ENCODE results near the gene PPP1R37. TPM values are rescaled to one million over a fixed set of nuclear protein-coding genes. Genes with fewer than 3 reads are reported as not detected.

PPP1R37 gene
- total RNA-seq, 1 donor from 2014 or later: 19.3 TPM

DNA sequence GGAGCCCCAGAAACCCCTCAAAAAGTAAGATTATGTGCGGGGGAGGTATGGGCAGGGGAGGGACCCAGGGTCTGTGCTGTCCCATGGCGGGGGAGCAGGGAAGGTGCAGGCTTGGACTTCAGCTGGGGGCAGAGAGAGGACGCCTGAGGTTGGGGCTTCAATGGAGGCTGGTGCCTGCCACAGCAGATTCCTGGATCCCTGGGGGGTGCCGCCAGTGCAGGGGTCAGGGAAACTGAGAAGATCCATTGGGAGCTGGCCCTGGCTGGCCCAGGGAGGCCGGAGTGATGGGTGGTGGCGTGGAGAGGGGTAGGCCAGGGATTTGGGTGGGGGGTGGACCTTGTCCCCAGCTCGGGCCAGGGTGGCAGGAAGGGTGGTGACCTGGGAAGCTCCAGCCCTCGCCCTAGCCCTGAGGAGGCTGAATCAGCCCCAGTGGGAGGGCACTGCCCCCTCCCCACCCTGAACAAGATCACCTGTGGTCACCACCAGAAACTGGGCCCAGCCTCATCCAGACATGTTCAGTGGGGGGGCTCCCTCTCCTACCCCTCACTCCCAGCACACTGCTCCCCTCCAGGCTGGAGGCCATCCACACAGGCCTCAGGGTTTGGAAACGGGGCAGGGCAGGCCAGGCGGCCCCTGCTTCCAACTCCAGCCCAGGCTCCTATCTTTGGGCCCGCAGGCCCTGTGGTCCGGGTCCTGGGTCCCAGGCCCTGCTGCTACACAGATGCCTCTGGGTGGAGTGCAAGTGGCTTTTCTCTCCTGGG, 66.4 kb downstream of the PPP1R37 start:
- DNase-seq (ENCODE audit: low spot score) (no peak), ATAC-seq (no peak)
- intact Hi-C loops (cut with DNase I): no loop called here

DNA sequence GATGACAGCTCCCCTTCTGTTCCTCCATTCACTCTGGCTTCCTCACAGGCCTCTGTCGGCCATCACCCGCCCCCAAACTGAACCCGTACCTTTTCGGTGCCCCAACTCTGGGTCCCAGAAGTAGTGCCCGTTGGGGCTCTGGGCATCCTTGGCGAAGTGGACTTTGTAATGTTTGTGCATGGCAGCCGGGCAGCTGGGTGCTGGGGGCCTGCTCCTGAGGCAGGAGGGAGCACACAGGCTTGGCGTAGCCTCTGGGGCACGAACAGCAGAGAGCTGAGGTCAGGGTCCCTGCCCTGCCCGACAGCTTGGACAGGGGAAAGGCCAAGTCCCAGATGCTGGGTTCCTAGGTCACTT, 67.0 kb downstream of the PPP1R37 start:
- DNase-seq (ENCODE audit: low spot score) (no peak), ATAC-seq (no peak)
- intact Hi-C loops (cut with DNase I): no loop called here

DNA sequence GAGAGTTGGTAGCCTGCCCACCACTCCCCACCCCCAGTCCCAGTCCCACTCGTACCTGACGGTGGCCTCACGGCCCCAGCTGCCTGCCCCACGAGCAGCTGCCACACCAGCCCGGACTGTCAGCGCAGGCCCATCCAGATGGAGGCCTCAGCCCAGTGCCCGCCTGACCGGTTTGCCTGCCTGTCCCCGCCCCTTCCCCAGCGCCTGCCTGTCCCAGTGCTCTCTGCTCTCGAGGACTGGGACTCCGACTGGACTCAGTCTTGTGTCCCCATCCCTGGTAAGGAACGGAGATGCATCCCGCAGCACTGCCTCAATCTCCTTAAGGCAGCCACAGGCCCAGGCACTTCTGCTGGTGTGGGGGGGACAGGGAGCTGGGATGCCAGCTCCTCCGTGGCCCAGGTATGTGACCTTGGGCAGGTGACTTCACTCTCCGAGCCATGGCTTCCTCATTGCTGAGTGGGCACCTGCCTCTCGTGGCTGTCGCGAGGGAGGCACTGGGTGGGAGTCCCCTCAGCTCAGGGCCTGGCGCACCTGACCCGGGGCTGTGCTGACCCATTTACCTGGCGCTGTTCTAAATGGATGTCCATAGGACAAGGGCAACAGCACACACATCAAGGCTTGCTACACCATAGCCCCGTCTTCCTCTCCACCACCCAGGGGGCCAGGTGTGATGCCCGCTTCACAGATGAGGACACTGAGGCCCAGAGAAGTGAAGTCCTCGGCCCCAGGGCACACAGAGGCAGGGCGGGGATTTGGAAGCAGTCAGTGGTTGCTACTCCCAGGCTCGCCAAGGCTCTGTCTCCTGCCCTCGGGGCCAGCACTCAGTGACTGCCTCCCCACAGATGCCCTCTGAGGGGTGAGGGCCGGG, 68.1 kb downstream of the PPP1R37 start, which contains the start of gene NKPD1:
NKPD1 (minus strand) TSS at position 113 of the 868 bp plus-strand sequence. CDS start 832 bp downstream, outside the sequence.
- intact Hi-C loops (cut with DNase I): no loop called here
- DNase-seq (ENCODE audit: low spot score) (no peak), ATAC-seq (no peak)

DNA sequence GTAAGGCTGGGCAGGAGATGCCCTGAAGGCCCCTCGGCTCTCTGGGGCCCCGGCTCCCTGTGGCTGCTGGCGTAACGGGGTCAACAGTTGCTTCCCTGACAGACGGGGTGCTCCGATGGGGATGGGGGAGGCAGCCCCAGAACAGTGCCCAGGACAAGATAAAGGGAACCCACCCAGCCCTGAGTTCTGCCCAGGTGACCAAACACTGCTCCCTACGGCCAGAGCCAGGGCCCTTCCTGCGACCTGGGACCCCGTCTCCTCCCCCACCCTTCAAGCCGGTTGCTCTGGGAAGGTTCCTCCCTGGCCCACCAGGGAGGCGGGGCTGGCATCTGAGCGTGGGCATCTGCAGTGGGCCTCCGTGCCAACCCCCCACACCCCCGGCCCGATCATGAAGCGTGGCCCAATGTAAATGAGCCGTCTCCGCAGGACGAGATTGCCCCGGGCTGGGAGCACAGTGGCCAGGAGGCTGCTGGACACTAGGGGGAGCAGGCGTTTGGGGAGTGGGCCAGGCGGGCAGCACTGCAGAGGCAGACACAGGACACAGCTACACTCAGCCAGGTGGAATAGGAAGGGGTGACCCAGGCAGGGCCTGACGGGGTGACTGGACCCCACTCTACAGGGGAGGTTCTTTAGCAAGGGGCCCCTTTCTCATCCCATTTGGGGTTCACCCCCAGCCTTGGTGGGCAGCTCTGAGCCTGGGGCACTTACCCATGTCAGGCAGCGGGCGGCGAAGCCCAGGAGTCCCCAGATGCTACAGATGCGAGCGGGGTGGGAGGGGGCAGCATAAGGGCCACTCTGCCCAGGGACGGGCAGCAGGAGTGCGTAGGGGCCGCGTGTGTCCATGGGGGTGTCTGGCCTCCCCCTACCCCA, 69.0 kb downstream of the PPP1R37 start:
- DNase-seq (ENCODE audit: low spot score) (no peak), ATAC-seq (peak; percentile 53)
- intact Hi-C loops (cut with DNase I): no loop called here

DNA sequence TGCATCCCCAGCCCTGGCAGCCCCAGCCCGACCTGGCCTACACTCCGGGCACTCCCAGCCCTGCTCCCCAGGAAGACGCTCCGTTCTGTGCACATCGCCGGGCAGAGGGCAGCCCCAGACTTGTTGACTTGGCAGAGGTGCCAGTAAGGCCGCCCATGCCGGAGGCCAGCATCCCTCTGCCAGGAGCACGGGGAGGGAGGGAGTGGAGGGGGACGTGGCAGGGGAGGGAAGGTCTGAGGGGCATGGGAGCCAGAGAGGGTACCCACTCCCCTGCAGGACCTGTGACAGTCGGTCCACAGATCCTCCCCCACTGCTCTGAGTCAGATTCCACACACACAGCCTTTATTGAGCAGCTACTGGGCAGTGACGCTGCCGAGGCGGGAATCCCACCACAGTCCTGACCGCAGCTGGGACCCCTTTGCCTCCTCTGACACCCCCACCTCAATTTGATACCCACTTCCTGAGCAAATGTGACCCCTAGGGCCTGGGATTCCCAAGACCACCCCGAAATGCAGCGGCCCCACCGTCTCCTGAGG, 69.7 kb downstream of the PPP1R37 start:
- no peak for DNase-seq (ENCODE audit: low spot score)
- ATAC-seq: no peak
- intact Hi-C loops (cut with DNase I): no loop called here

DNA sequence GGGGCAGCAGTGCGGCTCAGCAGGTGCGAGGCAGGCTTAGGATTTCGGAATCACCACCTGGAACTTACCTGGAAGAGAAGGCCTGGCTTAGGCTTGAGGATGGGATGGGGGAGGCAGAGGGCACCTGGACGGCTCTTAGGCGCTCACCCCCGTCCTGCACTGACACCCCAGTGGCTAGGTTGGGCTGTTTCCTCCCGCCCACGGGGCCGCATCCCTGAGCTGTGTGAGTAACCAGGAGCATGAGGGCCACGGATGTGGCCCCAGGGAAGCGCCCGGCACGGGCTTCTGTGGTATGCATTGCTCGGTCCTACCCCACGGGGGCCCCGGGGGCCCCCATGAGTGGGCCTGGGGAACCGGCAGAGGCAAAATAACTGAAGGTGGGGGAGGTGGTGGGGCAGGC, 70.2 kb downstream of the PPP1R37 start:
- DNase-seq (ENCODE audit: low spot score) (no peak), ATAC-seq (no peak)
- intact Hi-C loops (cut with DNase I): no loop called here

DNA sequence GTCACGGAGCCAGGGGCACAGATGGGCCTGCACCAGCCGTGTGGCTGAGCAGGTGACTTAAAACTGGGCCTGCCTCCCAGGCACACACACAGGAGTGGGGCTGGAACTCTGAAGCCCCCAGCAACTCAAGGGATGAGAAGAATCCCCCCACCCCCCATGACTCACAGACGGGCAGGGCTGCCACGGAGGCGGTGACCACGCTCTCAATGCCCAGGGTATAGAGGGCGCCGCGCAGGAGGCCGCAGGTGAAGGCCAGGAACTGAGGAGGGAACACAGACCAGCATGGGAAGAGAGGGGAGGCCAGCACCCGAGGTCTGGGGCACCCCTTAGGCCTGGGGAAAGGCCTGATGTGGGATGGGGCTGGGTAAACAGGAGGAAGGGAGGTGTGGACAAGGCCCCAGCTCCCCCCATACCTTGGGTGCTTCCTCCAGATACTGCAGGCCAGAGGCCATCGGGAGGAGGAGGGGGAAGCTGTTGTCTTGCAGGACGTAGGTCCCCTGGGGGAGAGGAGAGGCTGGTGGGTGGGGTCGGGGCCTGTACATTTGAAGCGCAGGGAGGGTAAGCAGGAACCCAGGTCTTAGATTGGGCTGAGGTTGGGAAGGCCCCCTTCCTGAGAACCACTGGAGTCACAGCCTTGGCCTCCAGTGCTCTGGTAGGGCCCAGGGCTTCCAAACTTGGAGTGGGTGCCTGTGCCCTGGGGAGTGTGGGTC, 70.9 kb downstream of the PPP1R37 start:
- DNase-seq (ENCODE audit: low spot score) (no peak), ATAC-seq (no peak)
- intact Hi-C loops (cut with DNase I): no loop called here

DNA sequence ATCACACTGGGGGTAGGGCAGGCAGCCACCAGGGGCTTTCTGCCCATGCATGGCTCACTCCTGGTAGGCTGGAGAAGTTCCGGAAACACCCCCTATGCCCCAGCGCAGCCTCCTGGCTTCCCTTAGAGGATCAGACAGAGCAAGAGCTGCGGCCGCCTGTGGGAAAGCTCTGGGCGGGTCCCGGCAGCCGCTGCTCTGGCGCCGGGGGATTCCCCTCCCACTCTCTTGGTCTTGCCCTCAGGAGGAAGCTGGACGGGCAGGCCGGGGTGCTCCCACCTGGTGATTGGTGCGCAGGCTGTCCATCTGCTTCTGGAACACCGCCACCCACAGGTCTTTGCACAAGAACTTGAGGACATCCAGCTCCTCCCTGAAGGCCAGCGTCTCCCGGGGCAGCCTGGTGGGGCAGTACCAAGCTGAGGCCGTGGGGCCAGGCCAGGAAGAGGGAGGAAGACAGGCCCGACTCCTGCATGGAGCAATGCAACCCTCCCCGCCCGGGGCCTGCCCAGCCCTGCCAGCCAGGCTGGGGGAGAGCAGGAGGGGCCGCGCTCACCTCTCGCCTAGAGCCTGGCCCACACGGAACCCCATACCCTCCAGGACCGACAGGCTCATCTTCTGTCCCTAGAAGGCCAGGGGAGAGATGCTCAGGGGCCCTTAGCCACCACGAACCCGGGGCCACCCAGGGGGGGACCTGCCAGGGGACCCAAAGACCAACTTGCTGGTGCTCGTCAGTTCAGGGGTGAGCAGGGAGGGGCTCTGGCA, 71.8 kb downstream of the PPP1R37 start:
- DNase-seq (ENCODE audit: low spot score) (no peak), ATAC-seq (peak; percentile 47)
- intact Hi-C loops (cut with DNase I): no loop called here

DNA sequence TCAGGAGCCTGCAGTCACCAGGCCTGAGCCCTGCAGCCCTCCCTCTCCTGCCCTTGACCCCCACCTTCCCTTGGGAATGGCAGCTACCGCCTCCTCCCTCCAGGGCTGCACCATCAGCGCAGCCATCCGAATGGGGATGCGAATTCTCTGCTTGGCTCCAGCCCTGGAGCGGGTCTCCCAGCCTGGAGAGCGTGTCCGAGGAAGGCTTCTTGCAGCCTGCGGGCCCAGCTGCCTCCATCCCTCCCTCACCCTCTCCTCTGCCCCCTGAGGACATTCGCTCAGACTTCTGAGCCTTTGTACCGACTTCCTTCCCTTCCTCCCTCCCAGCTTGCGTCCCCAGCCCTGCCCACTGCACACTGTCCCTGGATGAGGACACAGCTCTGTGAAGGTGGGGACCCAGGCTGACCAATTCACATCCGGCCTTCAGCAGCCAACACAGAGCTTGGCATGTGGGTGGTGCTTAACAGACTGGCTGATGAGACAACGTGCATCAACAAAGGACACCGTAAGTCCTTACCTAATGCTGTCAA, 73.8 kb downstream of the PPP1R37 start:
- DNase-seq (ENCODE audit: low spot score): no peak
- ATAC-seq: no peak
- intact Hi-C loops (cut with DNase I): no loop called here

DNA sequence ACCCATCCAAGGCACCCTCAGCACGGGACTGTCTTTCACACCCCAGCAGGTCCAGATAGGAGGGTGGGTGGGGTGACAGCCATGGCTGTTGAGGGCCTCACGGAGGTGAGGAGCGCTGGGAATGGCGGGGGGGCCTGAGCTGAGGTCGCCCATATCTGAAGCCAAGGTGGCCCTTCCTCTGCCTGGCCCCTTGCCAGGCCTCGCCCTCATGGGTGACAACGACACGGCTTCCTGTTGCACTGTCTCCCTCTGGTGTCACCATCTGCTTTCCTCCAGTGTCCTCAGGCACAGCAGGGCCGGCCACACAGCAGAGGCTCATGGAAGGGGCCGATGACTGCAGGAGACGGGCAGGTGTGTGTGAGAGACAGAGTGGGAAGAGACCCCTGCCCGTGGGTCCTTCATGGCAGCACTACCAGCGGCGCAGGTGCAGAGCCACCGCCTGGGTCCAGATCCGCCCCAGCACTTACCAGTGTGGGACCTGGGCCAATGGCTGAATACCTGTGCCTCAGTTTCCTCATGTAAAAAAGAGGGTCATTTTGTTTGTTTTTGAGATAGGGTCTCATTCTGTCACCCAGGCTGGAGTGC, 75.9 kb downstream of the PPP1R37 start:
- intact Hi-C loops (cut with DNase I): no loop called here
- no peak for ATAC-seq
- no peak for DNase-seq (ENCODE audit: low spot score)

DNA sequence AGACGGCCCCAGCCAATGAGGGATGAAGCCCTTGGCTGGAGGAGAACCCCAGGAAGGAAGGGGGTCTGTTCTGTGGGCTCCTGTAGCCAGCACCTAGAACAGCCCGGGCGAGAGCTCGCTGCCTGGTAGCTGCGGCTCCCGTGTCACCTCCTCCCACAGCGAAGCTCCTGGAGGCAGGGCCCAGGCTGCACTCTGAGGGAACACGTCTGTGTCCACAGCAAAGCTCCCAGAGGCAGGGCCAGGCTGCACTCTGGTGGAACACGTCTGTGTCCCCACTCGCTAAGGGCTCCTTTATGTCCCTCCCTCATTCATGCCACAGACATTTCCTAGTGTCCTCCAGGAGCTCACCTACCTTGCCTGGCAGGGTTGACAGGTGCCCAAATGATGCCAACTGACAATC, 76.6 kb downstream of the PPP1R37 start:
- intact Hi-C loops (cut with DNase I): no loop called here
- ATAC-seq: no peak
- no peak for DNase-seq (ENCODE audit: low spot score)

DNA sequence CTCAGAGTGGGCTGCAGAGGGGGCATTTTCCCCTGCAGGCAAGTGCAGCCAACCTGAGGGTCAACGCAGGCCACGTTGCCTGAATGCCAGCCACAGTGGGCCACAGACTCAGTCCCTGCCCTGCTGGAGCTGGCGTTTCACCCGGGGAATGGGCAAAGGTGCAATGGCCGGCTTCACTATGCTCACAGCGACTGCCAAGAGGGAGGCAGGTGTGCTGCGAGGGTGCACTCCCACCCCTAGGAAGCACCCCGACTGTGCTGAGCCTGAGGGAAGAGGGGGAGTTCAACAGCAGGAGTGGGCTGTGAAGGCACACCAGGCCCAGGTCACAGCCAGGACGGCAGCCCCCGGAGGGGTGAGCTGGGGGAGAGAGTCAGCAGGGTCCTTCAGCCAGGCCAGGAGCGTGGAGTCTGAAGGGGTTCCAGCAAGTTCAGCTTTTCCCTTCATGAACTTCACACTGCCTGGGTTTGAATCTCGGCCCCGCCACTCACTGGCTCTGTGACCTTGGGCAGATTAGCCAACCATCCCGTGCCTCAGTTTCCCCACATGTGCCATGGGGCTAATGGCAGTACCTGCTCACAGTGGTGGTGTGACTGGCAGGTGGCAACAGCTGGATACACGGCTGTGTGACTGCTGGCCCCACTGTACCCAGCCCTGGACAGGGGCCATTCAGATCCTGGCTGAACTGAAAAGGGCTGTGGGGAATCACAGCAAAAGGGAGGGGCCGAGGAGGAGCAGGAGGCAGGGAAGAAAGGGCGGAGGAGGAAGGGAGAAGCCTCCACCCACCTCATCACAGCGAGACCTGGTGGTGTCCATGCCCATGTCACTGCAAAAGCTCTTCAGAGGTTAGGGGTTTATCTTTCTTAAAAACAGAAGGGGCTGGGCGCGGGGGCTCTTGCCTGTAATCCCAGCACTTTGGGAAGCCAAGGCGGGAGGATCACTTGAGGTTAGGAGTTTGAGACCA, 77.4 kb downstream of the PPP1R37 start:
- ATAC-seq (no peak), DNase-seq (ENCODE audit: low spot score) (no peak)
- intact Hi-C loops (cut with DNase I): no loop called here

DNA sequence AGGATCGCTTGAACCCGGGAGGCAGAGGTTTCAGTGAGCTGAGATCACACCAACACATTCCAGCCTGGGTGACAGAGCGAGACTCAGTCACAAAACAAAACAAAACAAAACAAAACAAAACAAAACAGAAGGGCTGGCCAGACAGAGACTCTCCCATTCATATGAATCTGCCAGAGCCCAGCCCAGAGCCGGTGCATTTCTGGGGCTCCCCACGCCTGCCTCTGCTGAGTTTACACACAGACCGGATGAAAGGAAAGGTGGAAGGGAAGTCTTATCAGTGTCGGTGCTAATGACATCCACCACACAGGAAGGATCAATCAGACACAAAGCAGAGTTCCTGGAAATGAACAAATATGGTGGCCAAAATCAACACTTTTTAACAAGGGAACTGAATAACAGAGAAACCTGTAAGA, 78.2 kb downstream of the PPP1R37 start:
- DNase-seq (ENCODE audit: low spot score): no peak
- intact Hi-C loops (cut with DNase I): no loop called here
- ATAC-seq: no peak

DNA sequence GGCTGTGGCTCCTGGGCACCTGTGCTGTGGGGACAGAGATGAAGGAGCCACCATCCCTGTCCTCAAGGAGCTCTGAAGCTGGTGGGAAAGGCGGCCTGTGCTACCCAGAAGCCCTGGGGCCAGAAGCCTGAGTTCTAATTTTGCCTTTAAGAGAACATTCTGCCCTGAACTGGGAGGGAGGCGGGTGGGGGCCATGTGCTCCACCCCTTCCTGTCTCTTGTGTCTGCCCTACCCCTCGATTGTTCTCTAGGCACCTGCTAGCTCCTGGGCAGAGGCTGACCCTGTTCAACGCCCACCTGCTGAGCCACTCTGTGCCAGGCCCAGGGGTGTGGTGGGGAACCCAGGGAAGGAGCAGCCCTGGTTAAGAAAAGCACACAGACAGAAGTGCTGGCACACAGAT, 79.2 kb downstream of the PPP1R37 start:
- ATAC-seq: no peak
- intact Hi-C loops (cut with DNase I): no loop called here
- no peak for DNase-seq (ENCODE audit: low spot score)

DNA sequence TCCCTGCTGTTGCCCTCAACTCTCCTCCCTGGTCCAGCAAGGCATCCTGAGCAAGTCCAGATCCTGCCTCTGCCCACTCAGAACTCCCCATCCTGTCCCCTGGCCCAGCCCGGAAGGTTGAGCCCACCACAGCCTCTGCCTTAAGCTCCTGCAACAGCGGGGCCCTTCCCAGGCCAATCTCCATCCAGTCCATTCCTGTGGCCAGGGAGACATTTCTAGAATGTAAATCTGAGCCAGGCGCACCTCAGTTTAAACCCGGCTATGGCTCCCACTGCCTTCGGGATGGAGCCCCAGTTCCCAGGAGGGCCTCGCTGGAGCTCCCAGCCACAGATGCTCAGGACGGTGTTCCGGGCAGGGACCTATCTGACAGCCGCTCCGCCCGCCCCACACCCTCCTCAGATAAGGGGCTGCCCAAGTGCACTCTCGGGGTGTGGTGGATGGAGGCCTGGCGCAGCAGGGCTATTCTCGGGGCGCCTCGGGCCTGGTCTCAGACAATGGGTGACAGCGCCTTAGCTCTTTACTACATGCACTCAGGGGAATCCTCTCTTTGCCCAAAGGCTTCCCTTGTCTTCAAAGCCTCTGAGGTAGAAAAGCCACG, 79.7 kb downstream of the PPP1R37 start:
- ATAC-seq (no peak), DNase-seq (ENCODE audit: low spot score) (no peak)
- intact Hi-C loops (cut with DNase I): no loop called here

DNA sequence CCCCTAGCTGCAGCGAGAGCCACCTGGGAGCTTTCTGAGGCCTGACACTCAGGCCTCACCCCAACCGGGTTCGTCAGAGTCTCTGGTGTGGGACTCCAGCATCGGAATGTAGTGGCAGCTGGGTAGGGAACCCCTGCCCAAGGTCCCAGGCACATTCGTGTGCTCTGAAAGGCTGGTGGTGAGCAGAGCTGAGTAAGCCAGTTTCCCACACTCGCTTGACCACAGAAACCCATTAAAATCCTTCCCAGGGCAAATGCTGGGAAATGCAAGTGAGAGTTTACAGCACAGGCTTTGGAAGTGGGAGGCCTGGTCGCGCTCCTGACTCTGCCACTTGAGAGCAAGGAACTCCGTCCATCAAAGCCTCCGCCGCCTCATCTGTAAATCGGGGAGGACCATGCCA, 80.8 kb downstream of the PPP1R37 start:
- intact Hi-C loops (cut with DNase I): no loop called here
- ATAC-seq (no peak), DNase-seq (ENCODE audit: low spot score) (no peak)
